Measurements from ENCODE around the gene SERPINF2. TPM values are rescaled to one million over a fixed set of nuclear protein-coding genes. Genes with fewer than 3 reads are reported as not detected.
"Not testable (repeated sequence)": the region's sequence is repeated elsewhere in the genome, so short reads cannot be mapped to it uniquely, and the experiment has no call there.

Gene SERPINF2
- total RNA-seq, 1 donor from 2014 or later: 1.2 TPM

- DNase-seq (ENCODE audit: low spot score): peak; percentile 96
- intact Hi-C loops (cut with DNase I): loop anchor here (2.0 to 10.0 kb wide), 3 partner anchors 66 to 310 kb away; partner anchors contain the start of genes RILP and RTN4RL1
These were observed 27.5 kb upstream of the SERPINF2 start for GRCh38 chr17:1714980-1715802.

GRCh38 chr17:1715803-1716075 lies 26.9 kb upstream of the SERPINF2 start:
- intact Hi-C loops (cut with DNase I): loop anchor here (1.0 to 10.0 kb wide), 6 partner anchors 31 to 309 kb away; partner anchors contain the start of genes PRPF8, RILP and RTN4RL1
- no peak for DNase-seq (ENCODE audit: low spot score)

GRCh38 chr17:1716076-1716911 lies 26.4 kb upstream of the SERPINF2 start:
- intact Hi-C loops (cut with DNase I): loop anchor here (1.0 to 10.0 kb wide), 5 partner anchors 32 to 309 kb away; partner anchors contain the start of genes PRPF8 and RTN4RL1

GRCh38 chr17:1716912-1717695 lies 25.6 kb upstream of the SERPINF2 start:
- peak; percentile 94 for DNase-seq (ENCODE audit: low spot score)
- intact Hi-C loops (cut with DNase I): loop anchor here (1.0 to 10.0 kb wide), 5 partner anchors 33 to 308 kb away; partner anchors contain the start of genes PRPF8 and RTN4RL1

More at GRCh38 chr17:1716076-1716911, 26.4 kb upstream of the SERPINF2 start:
- DNase-seq (ENCODE audit: low spot score): peak; percentile 100

GRCh38 chr17:1718362-1719165 lies 24.1 kb upstream of the SERPINF2 start:
- intact Hi-C loops (cut with DNase I): loop anchor here (5.0 to 10.0 kb wide), 2 partner anchors 141 to 306 kb away; partner anchors contain the start of gene RTN4RL1
- DNase-seq (ENCODE audit: low spot score): no peak

GRCh38 chr17:1720856-1721386 lies 21.8 kb upstream of the SERPINF2 start:
- intact Hi-C loops (cut with DNase I): loop anchor here (5.0 kb wide), 1 partner anchor 321 kb away; the partner anchor contains the start of gene OVCA2
- no peak for DNase-seq (ENCODE audit: low spot score)

GRCh38 chr17:1722022-1722421 lies 20.6 kb upstream of the SERPINF2 start:
- not testable (repeated sequence) for DNase-seq (ENCODE audit: low spot score)
- intact Hi-C loops (cut with DNase I): loop anchor here (5.0 kb wide), 1 partner anchor 320 kb away; the partner anchor contains the start of gene OVCA2

- DNase-seq (ENCODE audit: low spot score): peak; percentile 97
- intact Hi-C loops (cut with DNase I): loop anchor here (2.0 to 5.0 kb wide), 2 partner anchors 58 to 318 kb away; partner anchors contain the start of gene OVCA2
These were observed 18.3 kb upstream of the SERPINF2 start, which contains the start of gene WDR81 for GRCh38 chr17:1724351-1724868. WDR81 (plus strand) TSS chr17:1724704; CDS start chr17:1724960, 256 bp downstream.

GRCh38 chr17:1724869-1725641 lies 17.6 kb upstream of the SERPINF2 start:
- no peak for DNase-seq (ENCODE audit: low spot score)

GRCh38 chr17:1725642-1726511 lies 16.8 kb upstream of the SERPINF2 start:
- DNase-seq (ENCODE audit: low spot score): no peak
- intact Hi-C loops (cut with DNase I): loop anchor here (2.0 to 5.0 kb wide), 3 partner anchors 36 to 141 kb away; partner anchors contain the start of gene SERPINF1

More at GRCh38 chr17:1724869-1725641, 17.6 kb upstream of the SERPINF2 start:
- intact Hi-C loops (cut with DNase I): loop anchor here (2.0 to 5.0 kb wide), 4 partner anchors 37 to 317 kb away; partner anchors contain the start of genes OVCA2 and SERPINF1

GRCh38 chr17:1726626-1727257 lies 15.9 kb upstream of the SERPINF2 start:
- intact Hi-C loops (cut with DNase I): loop anchor here (5.0 kb wide), 2 partner anchors 36 to 141 kb away; partner anchors contain the start of gene SERPINF1
- no peak for DNase-seq (ENCODE audit: low spot score)

- no peak for DNase-seq (ENCODE audit: low spot score)
- intact Hi-C loops (cut with DNase I): loop anchor here (5.0 kb wide), 2 partner anchors 35 to 140 kb away; partner anchors contain the start of gene SERPINF1
These were observed 15.3 kb upstream of the SERPINF2 start for GRCh38 chr17:1727258-1727789.

- no peak for DNase-seq (ENCODE audit: low spot score)
- intact Hi-C loops (cut with DNase I): loop anchor here (5.0 kb wide), 2 partner anchors 34 to 139 kb away; partner anchors contain the start of gene SERPINF1
These were observed 14.6 kb upstream of the SERPINF2 start for GRCh38 chr17:1727876-1728630.

- intact Hi-C loops (cut with DNase I): loop anchor here (5.0 kb wide), 3 partner anchors 32 to 297 kb away; partner anchors contain the start of genes RTN4RL1 and SERPINF1
- no peak for DNase-seq (ENCODE audit: low spot score)
These were observed 12.7 kb upstream of the SERPINF2 start for GRCh38 chr17:1729966-1730325.
